ENCODE results near the gene LDLRAD2. TPM values are rescaled to one million over a fixed set of nuclear protein-coding genes. Genes with fewer than 3 reads are reported as not detected.
"Not testable (repeated sequence)": the region's sequence is repeated elsewhere in the genome, so short reads cannot be mapped to it uniquely, and the experiment has no call there.

The LDLRAD2 gene, protein sequence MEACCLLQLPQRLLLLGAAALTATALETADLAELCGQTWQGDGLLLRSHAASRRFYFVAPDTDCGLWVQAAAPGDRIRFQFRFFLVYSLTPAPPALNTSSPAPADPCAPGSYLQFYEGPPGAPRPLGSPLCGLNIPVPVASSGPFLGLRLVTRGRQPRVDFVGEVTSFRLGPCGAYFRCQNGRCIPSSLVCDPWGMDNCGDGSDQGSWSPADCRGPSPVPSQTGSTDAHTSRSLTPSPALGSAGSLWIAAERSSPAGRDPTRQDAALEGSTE
- total RNA-seq, result under 1 TPM; 0.24 to 0.28 TPM
- long read RNA-seq, donor 1, partial matches to known transcripts, result 0 of 4 reads
- long read RNA-seq, donor 1, other reads (novel, unspliced or antisense), result 4 of 4 reads
- long read RNA-seq, donor 2, partial matches to known transcripts, result 0 of 1 reads
- long read RNA-seq, donor 2, other reads (novel, unspliced or antisense), result 1 of 1 reads

DNA sequence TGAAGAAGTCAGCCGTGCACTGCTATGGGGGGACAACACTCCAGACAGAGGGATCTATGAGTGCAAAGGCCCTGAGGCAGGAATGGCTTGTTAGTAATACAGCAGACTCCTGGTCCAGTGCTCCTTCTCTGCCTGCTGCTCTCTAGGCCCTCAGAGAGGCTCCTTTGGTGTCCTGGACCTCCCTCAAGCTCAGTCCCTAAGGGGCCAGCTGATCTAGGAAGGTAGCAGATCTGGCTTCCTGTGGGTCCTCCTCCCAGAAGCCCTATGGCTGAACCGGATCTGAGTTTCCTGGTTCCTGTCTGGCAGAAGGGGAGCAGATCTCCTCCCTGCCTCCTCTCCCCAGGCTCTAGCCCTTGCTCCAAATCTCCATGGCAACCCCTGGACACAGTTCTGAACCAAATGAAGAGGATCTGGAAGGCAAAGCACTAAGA lies at the start of gene LDLRAD2:
TSS of gene LDLRAD2 (plus strand) at position 391 of the 431 bp plus-strand sequence. CDS start 187 bp downstream, outside the sequence.
- DNase-seq (ENCODE audit: low spot score), result no peak
- intact Hi-C loops (cut with DNase I), result no loop called here

DNA sequence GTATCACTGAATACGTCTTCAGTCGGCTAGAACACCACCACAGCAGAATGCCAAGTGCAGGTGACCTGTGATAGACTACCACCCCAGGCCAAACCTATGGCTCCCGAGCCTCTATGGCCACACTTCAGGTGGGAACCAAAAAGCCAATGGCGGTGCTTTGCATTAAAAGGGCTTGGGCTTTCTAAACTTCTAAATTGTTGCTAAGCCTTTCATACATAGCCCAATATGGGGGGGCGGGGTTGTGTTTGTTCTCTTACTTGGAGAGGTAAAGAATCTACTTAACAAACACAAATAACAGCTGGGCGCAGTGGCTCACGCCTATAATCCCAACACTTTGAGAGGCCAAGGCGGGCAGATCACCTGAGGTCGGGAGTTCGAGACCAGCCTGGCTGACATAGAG lies 48.8 kb upstream of the LDLRAD2 start:
- intact Hi-C loops (cut with DNase I), result no loop called here
- DNase-seq (ENCODE audit: low spot score), result no peak

DNA sequence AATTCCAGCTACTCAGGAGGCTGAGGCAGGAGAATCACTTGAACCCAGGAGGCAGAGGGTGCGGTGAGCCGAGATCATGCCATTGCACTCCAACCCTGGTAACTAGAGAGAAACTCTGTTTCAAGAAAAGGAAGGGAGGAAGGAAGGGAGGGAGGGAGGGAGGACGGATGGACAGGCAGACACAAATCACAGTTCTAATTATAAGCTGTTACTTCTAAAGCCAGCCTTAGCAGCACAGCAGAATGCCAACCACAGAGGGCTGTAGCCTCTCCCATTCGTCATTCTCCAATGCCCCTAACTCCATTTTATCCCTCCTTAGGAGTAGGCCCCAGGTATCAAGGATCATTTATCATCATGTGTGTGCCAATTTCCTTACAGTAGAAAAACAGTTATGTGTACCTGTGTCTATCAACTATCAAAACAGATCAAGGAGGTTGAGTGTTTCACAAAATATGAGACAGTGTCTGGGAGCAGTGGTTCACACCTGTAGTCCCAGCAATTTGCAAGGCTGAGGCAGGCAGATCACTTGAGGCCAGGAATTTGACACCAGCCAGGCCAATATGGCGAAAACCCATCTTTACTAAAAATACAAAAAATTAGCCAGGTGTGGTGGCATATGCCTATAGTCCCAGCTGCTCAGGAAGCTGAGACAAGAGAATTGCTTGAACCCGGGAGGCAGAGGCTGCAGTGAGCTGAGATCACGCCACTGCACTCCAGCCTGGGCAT lies 48.2 kb upstream of the LDLRAD2 start:
- intact Hi-C loops (cut with DNase I), result no loop called here
- no peak for DNase-seq (ENCODE audit: low spot score)

DNA sequence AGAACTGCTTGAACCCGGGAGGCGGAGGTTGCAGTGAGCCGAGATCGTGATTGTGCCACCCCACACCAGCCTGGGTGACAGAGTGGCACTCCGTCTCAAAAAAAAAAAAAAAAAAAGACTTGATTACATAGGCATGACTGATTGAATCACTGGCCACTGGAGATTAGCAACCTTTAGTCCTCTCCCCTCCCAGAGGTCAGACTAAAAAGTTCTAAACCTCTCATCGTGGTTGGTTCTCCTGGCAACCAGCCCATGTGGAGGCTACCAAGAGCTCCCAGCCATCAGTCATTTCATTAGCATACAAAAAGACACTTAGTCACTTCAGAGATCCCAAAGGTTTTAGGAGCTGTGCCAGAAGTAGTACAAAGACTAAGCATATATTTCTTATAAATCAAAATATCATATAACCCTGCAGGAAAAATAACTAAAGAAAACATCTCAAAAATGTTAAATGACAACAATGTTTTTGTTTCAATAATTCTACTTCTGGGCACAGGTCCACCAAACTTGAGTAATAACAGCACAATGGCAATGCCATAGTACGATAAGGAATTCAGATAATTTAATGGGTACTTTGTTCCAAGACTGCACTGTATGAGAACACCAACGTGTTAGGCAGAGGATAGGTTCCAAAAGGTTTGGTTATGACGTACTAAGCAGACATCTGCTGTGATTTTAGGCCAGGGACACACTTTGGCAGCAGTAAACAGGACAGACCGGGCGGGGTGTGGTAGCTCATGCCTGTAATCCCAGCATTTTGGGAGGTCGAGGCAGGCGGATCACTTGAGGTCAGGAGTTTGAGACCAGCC lies 47.2 kb upstream of the LDLRAD2 start:
- DNase-seq (ENCODE audit: low spot score), result no peak
- intact Hi-C loops (cut with DNase I), result no loop called here

DNA sequence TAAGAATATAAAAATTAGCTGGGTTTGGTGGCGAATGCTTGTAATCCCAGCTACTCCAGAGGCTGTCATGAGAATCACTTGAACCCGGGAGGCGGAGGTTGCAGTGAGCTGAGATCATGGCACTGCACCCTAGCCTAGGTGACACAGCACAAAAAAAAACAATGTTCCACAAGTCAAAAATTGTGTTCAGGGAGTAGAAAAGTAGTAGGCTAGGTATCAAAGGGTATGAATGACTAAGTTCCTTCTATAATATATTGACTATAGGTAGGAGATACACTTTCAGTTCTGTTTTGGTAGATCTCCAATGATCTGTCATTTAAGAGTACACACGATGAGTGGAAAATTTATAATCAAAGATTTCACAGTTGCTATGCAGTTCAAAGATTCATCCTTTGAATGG lies 45.9 kb upstream of the LDLRAD2 start:
- intact Hi-C loops (cut with DNase I), result no loop called here
- DNase-seq (ENCODE audit: low spot score), result no peak

DNA sequence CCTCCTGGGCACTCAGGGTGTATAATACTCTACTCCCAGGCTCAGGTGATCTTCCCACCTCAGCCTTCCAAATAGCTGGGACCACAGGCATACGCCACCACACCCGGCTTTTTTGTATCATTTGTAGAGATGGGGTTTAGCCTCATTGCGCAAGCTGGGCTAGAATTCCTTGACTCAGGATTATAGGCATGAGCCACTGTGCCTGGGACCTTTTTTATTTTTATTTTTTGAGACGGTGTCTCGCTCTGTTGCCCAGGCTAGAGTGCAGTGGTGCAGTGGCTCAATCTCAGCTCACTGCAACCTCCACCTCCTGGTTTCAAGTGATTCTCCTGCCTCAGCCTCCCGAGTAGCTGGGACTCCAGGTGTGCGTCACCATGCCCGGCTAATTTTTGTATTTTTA lies 45.0 kb upstream of the LDLRAD2 start:
- intact Hi-C loops (cut with DNase I); DNase-seq (ENCODE audit: low spot score): not testable (repeated sequence)

DNA sequence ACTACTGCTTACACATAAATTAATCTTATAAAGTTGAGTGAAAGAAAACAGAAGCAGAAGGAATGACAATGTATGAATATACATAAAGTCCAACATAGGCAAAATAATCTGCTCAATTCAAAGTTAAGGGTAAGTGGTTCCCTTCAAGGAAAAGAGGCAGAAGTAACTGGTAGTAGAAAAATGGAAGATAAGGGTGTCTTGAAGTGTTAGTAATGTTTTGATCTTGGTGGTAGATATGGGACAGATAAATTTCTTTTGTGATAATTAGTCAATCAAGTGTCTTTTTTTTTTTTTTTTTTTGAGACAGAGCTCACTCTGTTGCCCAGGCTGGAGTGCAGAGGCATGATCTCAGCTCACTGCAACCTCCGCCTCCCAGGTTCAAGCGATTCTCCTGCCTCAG lies 41.9 kb upstream of the LDLRAD2 start:
- intact Hi-C loops (cut with DNase I), result no loop called here
- DNase-seq (ENCODE audit: low spot score), result no peak

DNA sequence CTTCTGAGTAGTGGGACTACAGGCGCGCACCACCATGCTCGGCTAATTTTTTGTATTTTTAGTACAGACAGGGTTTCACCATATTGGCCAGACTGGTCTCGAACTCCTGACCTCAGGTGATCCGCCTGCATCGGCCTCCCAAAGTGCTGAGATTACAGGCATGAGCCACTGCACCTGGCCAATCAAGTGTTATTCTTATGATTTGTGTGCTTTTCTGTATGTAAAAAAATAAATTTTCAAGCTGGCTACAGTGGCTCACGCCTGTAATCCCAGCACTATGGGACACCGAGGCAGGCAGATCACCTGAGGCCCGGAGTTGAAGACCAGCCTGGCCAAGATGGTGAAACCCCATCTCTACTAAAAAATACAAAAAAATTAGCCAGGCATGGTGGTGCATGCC lies 41.5 kb upstream of the LDLRAD2 start:
- intact Hi-C loops (cut with DNase I), result not testable (repeated sequence)
- DNase-seq (ENCODE audit: low spot score), result peak; percentile 51

DNA sequence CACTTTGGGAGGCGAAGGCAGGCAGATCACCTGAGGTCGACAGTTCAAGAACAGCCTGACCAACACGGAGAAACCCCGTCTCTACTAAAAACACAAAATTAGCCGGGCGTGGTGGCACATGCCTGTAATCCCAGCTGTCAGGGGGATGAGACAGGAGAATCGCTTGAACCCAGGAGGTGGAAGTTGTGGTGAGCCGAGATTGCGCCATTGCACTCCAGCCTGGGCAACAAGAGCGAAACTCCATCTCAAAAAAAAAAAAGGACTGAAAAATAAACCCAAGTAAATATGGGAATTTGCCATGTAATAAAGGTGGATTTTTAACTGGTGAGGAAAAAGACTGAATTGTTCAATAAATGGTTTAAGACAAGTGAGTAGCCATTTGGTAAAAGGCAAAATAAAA lies 40.4 kb upstream of the LDLRAD2 start:
- DNase-seq (ENCODE audit: low spot score), result peak; percentile 32
- intact Hi-C loops (cut with DNase I), result not testable (repeated sequence)

DNA sequence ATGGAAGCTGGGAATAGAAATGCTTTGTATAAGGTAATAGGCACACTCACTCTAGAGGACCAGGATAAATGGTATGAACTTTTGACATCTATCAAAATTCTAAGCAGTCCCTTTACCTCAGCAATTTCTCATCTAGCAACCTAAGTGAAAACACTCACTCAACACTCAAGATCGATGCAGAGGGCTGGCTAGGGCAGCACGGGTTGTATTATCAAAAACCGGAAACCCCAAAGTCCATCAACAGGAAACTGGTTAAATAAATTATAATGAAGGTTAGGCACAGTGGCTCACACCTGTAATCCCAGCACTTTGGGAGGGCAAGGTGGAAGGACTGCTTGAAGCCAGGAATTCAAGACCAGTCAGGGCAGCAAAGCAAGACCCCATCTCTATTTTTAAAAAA lies 38.5 kb upstream of the LDLRAD2 start:
- DNase-seq (ENCODE audit: low spot score), result peak; percentile 9
- intact Hi-C loops (cut with DNase I), result no loop called here

DNA sequence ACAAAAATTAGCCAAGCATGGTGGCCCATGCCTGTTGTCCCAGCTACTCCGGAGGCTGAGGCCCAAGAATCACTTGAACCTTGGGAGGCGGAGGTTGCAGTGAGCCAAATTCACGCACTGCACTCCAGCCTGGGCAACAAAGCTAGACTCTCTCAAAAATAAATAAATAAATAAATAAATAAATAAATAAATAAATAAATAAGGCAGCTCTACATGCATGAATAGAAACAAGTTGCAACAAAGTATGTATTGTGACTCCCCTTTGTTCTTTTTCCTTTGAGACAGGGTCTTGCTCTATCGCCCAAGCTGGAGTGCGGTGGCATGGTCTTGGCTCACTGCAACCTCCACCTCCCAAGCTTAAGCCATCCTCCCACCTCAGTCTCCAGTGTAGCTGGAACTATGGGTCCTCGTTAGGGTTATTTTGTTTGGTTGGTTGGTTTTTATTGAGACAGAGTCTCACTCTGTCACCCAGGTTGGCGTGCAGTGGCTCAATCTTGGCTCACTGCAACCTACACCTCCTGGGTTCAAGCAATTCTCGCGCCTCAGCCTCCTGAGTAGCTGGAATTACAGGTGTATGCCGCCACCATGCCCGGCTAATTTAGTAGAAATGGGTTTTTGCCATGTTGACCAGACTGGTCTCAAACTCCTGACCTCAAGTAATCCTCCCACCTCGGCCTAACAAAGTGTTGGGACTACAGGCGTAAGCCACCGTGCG lies 37.1 kb upstream of the LDLRAD2 start:
- intact Hi-C loops (cut with DNase I), result loop anchor here in 1 of 2 donors (5.0 kb wide), 1 partner anchor 1067 kb away; no protein-coding TSS in a partner anchor
- DNase-seq (ENCODE audit: low spot score), result peak; percentile 10

DNA sequence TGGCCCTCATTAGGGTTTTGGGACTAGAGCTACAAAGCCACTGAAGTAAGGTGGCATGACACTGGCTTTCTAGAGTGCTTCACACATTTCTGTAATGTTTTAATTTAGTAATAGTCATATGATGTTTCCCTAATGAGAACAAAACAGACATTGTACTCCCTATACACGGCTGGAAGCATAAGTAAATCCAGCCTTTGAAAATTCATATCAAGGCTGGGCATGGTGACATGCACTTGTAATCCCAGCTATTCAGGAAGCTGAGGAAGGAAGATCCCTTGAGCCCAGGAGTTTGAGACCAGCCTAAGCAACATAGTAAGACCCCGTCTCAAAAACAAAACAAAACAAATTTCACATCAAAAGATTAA lies 36.5 kb upstream of the LDLRAD2 start:
- intact Hi-C loops (cut with DNase I), result loop anchor here in 1 of 2 donors (5.0 kb wide), 1 partner anchor 1067 kb away; no protein-coding TSS in a partner anchor
- DNase-seq (ENCODE audit: low spot score), result no peak

DNA sequence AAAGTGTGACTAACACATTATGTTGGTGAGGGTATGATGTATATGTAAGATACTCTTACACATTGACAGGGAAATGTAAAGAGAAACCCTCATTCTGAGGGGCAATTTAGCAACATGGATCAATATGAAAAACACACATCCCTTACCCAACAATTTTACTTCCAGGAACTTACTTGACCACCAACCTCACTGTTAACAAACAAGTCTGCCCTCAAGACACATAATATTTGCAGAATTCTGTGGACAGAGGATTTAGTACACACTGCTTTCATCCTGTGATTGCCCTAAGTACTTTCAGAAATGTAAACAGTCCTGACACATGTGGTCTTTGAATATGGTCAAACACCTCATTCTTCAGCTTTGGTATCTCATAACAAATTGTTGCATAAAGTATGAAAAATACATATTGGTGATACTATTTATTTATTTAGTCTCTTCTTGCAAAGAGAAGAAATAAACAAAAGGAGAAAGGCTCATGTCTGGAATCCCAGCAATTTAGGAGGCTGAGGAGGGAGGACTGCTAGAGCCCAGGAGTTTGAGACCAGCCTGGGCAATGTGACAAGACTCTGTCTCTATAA lies 36.0 kb upstream of the LDLRAD2 start:
- intact Hi-C loops (cut with DNase I), result loop anchor here in 1 of 2 donors (5.0 kb wide), 1 partner anchor 1066 kb away; no protein-coding TSS in a partner anchor
- DNase-seq (ENCODE audit: low spot score), result no peak

DNA sequence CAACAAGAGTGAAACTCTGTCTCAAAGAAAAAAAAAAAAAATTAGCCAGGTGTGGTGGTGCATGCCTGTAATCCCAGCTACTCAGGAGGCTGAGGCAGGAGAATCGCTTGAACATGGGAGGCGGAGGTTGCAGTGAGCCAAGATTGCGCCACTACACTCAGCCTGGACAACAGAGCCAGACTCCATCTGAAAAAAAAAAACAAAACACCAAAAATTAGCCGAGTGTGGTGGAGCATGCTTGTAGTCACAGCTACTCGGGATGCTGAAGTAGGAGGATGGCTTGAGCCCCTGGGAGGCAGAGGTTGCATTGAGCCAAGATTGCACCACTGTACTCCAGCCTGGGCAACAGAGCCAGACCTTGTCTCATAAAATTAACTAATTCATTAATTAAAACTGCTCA lies 35.1 kb upstream of the LDLRAD2 start:
- not testable (repeated sequence) for DNase-seq (ENCODE audit: low spot score)
- intact Hi-C loops (cut with DNase I), result loop anchor here in 1 of 2 donors (5.0 kb wide), 1 partner anchor 1065 kb away; no protein-coding TSS in a partner anchor

DNA sequence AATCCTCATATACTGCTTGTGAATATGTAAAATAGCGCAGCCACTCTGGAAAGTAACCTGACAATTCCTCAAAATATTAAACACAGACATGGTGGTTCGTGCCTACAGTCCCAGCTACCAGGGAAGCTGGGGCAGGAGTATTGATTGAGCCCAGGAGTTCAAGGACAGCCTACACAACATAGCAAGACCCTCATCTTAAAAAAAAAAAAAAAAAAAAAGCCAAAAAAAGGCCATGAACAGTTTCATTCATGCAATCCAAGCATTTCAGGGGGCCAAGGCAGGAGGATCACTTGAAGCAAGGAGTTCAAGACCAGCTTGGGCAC lies 33.7 kb upstream of the LDLRAD2 start:
- DNase-seq (ENCODE audit: low spot score), result no peak
- intact Hi-C loops (cut with DNase I), result loop anchor here in 1 of 2 donors (5.0 kb wide), 1 partner anchor 1064 kb away; no protein-coding TSS in a partner anchor

DNA sequence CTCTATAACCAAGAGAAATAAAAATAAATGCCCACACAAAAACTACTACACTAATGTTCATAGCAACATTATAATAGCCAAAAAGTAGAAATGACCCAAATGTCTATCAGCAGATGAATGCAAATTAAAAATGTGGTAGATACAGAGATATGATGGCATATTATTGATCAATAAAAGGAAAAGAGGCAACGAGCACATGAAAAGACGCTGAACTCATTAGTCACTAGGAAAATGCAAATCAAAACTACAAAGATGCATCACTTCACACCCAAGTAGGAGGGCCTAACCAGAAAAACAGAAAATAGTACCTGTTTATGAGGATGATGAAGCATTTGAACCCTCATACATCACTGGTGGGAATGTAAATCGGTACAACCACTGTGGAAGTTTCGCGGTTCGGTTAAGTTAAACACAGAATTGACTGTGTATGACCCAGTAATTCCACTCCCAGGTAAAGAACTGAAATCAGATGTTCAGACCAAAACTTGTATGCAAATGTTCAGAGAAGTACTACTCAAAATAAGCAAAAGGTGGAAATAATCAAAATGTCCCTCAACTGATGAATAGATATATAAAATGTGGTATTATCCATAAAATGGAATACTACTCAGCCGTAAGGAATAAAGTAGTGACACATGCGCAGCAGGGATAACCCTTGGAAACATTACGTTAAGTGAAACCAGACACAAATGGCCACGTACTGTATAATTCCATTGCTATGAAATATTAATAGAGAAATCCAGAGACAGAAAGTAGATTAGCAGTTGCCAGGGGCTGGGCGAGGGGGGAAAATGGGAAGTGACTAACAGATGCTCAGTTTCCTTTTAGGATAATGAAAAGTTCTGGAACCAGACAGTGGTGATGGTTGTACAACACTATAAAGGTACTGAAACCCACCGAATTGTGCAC lies 32.2 kb upstream of the LDLRAD2 start:
- intact Hi-C loops (cut with DNase I), result loop anchor here in 1 of 2 donors (5.0 kb wide), 1 partner anchor 1062 kb away; no protein-coding TSS in a partner anchor
- DNase-seq (ENCODE audit: low spot score), result peak; percentile 25

DNA sequence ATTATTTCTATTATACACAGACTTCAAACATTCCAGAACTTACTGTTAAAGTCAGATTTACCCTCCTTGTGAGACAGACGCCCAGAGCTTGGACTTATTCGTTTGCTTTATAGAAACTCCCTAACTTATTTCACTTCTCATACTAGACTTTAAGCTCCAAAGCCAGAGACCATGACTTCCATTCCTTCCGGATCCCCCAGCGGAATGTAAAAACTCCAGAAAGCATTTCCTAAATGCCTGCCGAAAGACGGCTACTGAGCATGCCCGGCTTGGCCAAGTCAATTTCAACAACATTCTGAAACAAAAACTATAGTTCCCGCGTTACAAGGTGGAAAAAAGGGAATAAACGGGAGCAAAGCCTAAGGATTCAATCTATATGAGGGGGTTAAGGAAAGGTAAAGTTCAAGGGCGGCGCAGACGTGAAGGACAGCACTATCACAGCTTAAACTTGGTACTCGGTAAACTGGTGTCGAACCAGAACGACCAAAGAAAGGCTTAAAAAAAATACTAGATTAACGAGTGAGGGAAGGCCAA lies 30.2 kb upstream of the LDLRAD2 start:
- peak; percentile 45 for DNase-seq (ENCODE audit: low spot score)
- intact Hi-C loops (cut with DNase I), result no loop called here
